HUES6 (cell line): ENCODE measurements around the gene SYT11.
"Not testable (repeated sequence)": the region's sequence is repeated elsewhere in the genome, so short reads cannot be mapped to it uniquely, and the experiment has no call there.

Source experiments
- H3K27ac ChIP-seq: 2 replicates; pipeline ENCODE4 v1.7.0; 2013; ENCODE audit warnings: low read depth, mild to moderate bottlenecking, low read length, inconsistent platforms
- H3K27me3 ChIP-seq: 2 replicates; pipeline ENCODE4 v1.6.1; 2013; ENCODE audit warnings: low read length; ENCODE audit not compliant: control insufficient read depth, insufficient read depth
- H3K36me3 ChIP-seq: 2 replicates; pipeline ENCODE4 v1.6.1; 2013; ENCODE audit warnings: low read length; ENCODE audit not compliant: control insufficient read depth, insufficient read depth
- H3K4me1 ChIP-seq: 2 replicates; pipeline ENCODE4 v1.6.1; 2013; ENCODE audit warnings: low read length; ENCODE audit not compliant: control insufficient read depth, insufficient read depth
- H3K4me3 ChIP-seq: 2 replicates; pipeline ENCODE4 v1.5.1; 2013; ENCODE audit warnings: low read depth, low read length
- H3K9ac ChIP-seq: one replicate; pipeline ENCODE4 v1.6.1; 2013; ENCODE audit warnings: mild to moderate bottlenecking, low read length
- H3K9me3 ChIP-seq: 2 replicates; pipeline ENCODE4 v1.6.1; 2013; ENCODE audit warnings: low read depth, low read length; ENCODE audit not compliant: control insufficient read depth, insufficient read depth

Gene SYT11

GRCh38 chr1:155884031-155884960, 24.9 kb downstream of the SYT11 start:
- Histone ChIP-seq H3K36me3 (no peaks in the 10 kb centered on the region), H3K4me3 (no peak overlapping the region), H3K27me3 (no peaks in the 10 kb centered on the region), H3K9me3 (no peaks in the 10 kb centered on the region), H3K27ac (no peak overlapping the region), H3K4me1 (no peaks in the 10 kb centered on the region), H3K9ac (no peak overlapping the region)

GRCh38 chr1:155884982-155885381, 25.6 kb downstream of the SYT11 start:
- Histone ChIP-seq H3K36me3 (no peaks in the 10 kb centered on the region), H3K9me3 (no peaks in the 10 kb centered on the region), H3K27me3 (no peaks in the 10 kb centered on the region), H3K9ac (no peak overlapping the region), H3K27ac (no peak overlapping the region), H3K4me1 (no peaks in the 10 kb centered on the region), H3K4me3 (no peak overlapping the region)

GRCh38 chr1:155888481-155888880, 29.1 kb downstream of the SYT11 start:
- H3K9ac ChIP-seq: no peak overlapping the region
- H3K27me3 ChIP-seq: no peaks in the 10 kb centered on the region
- H3K4me1 ChIP-seq: no peaks in the 10 kb centered on the region
- no peak overlapping the region for H3K27ac ChIP-seq
- no peaks in the 10 kb centered on the region for H3K36me3 ChIP-seq
- H3K9me3 ChIP-seq: no peaks in the 10 kb centered on the region
- H3K4me3 ChIP-seq: no peak overlapping the region

- Histone ChIP-seq H3K27ac (no peak overlapping the region), H3K36me3 (no peaks in the 10 kb centered on the region), H3K9me3 (no peaks in the 10 kb centered on the region), H3K4me3 (no peak overlapping the region), H3K27me3 (no peaks in the 10 kb centered on the region), H3K9ac (no peak overlapping the region), H3K4me1 (no peaks in the 10 kb centered on the region)
These were observed 30.2 kb downstream of the SYT11 start for GRCh38 chr1:155889566-155889965.

GRCh38 chr1:155890251-155890650, 30.9 kb downstream of the SYT11 start:
- Histone ChIP-seq H3K27ac (no peak overlapping the region), H3K9me3 (no peaks in the 10 kb centered on the region), H3K9ac (no peak overlapping the region), H3K27me3 (no peaks in the 10 kb centered on the region), H3K36me3 (no peaks in the 10 kb centered on the region), H3K4me1 (no peaks in the 10 kb centered on the region), H3K4me3 (no peak overlapping the region)

- Histone ChIP-seq H3K27ac (no peak overlapping the region), H3K27me3 (no peaks in the 10 kb centered on the region), H3K36me3 (peaks cover 8% of the 10 kb centered on the region), H3K4me1 (no peaks in the 10 kb centered on the region), H3K9me3 (no peaks in the 10 kb centered on the region), H3K9ac (no peak overlapping the region), H3K4me3 (no peak overlapping the region)
These were observed 33.4 kb downstream of the SYT11 start for GRCh38 chr1:155892796-155893195.

- H3K27ac ChIP-seq: no peak overlapping the region
- H3K36me3 ChIP-seq: peaks cover 13% of the 10 kb centered on the region
- H3K9ac ChIP-seq: no peak overlapping the region
- no peak overlapping the region for H3K4me3 ChIP-seq
- H3K4me1 ChIP-seq: no peaks in the 10 kb centered on the region
- no peaks in the 10 kb centered on the region for H3K27me3 ChIP-seq
- H3K9me3 ChIP-seq: no peaks in the 10 kb centered on the region
These were observed 34.2 kb downstream of the SYT11 start for GRCh38 chr1:155893389-155894142.

- H3K4me1 ChIP-seq: not testable (repeated sequence)
These were observed 36.2 kb downstream of the SYT11 start for GRCh38 chr1:155895617-155896016.

GRCh38 chr1:155896476-155896875, 37.1 kb downstream of the SYT11 start:
- not testable (repeated sequence) for H3K27me3 ChIP-seq
- H3K36me3 ChIP-seq: peaks cover 42% of the 10 kb centered on the region

More at GRCh38 chr1:155895617-155896016, 36.2 kb downstream of the SYT11 start:
- not testable (repeated sequence) for H3K9ac ChIP-seq, H3K4me3 ChIP-seq, H3K27me3 ChIP-seq, H3K9me3 ChIP-seq, H3K27ac ChIP-seq
- H3K36me3 ChIP-seq: peaks cover 33% of the 10 kb centered on the region

GRCh38 chr1:155897746-155898145, 38.4 kb downstream of the SYT11 start:
- Histone ChIP-seq H3K27me3 (no peaks in the 10 kb centered on the region), H3K36me3 (peaks cover 51% of the 10 kb centered on the region), H3K4me3 (no peak overlapping the region), H3K9ac (no peak overlapping the region), H3K9me3 (no peaks in the 10 kb centered on the region), H3K27ac (no peak overlapping the region), H3K4me1 (no peaks in the 10 kb centered on the region)

More at GRCh38 chr1:155896476-155896875, 37.1 kb downstream of the SYT11 start:
- H3K4me1 ChIP-seq, H3K4me3 ChIP-seq, H3K9ac ChIP-seq, H3K9me3 ChIP-seq, H3K27ac ChIP-seq: not testable (repeated sequence)

GRCh38 chr1:155898888-155899287, 39.5 kb downstream of the SYT11 start:
- H3K9ac ChIP-seq: no peak overlapping the region
- H3K27ac ChIP-seq: no peak overlapping the region
- peaks cover 58% of the 10 kb centered on the region for H3K36me3 ChIP-seq
- H3K9me3 ChIP-seq: no peaks in the 10 kb centered on the region
- H3K4me1 ChIP-seq: no peaks in the 10 kb centered on the region
- no peak overlapping the region for H3K4me3 ChIP-seq
- H3K27me3 ChIP-seq: no peaks in the 10 kb centered on the region
